HG02571 (cell line): ENCODE data around the gene SLC35B1.
A peak's percentile ranks its signal among the peaks of the same experiment; 100 is the strongest.

Experiments used
- ATAC-seq: cut with Tn5 transposase; IDR thresholded peaks from one replicate; pipeline ENCODE4 v1.9.1; 2021; ENCODE audit warnings: mild to moderate bottlenecking, moderate library complexity; ENCODE audit not compliant: unreplicated experiment

SLC35B1 gene

DNA sequence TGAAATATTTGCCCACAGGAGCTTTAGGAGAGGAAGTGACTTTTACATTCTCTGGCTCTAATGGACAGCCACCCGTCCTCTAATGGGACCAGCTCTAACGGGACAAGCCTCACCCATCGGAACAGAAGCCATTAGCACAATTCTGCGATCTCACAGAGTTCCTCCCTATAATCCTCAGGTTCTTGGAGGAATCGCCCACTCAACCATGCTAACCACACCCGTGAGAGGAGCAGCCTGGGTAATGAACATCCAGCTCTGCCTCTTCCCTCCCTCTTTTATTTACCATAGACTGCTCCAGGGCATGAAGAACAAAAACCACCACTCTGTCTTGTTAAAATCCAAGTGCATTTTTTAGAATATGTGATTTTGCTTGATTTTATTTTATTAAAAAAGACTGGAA is 6.8 kb downstream of the SLC35B1 start:
- ATAC-seq: no peak

DNA sequence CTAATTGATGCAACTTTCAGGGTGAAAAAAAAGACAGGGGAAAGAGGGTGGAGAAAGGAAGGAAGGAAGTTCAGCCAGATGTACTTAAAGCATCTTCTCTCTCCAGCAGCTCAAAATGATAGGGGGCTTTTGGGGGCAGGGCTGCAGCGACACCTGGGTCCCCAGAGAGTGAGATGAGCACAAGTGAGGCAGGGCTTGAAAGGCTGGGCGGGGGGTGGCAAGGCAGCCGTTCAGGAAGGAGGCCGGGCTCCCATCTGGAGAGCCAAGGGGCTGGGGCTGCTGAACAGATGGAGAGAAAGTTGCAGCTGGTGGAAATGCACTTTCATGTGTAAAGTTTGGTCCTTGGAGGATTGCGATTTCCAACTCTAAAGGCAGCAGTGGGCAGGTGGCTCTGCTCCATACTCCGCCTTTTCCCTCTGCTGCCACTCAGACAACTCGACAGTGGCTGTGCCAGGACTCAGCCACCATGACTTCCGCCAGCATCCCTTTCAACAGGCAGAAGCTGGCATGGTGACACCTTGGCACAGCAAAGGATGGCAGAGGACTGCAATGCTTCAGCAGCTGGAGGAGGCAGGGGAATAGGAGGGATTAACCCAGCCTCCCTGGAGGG is 7.7 kb downstream of the SLC35B1 start:
- ATAC-seq: no peak

DNA sequence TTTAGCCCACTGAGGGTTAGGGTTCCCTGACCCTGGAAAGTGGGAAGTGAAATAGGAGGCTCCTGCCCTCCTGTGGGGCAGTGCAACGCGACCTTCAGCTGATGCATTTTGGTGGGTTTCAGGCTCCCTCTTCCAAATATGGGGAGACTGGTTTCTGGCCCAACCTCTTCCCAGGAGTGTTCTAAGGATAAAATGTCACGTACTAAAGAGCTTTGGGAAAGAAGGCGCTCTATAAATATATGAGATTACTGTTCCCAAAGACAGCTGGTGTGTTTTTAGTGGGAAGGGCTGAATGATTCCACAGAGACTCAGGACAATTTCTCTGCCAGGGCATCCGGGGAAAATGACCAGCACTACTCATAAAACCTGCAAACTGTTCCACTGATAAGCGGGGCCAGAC is 9.8 kb downstream of the SLC35B1 start:
- no peak for ATAC-seq

DNA sequence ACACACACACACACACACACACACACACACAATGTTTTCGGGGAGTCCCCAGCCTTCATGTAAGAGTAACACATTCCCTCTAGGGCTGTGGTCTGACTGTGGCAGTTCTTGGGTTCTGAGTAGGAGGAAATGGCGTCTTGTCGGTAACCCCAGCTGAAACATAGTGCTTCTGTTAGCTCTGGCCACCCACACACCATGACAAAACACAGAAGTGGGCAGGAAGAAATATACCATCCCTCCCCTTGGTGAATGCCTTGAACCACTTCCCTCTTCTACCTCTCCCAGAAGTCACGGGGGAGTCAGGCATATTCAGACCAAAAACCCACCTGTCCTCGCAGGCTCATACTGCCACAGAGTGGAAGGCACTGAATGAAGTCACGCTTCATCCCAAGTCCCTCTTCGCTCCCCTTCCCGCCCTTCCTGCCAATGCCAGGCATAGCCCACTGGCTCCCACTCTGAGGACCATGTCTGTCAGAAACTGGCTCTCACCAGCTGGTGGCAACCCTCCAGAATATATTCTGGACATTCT is 11.5 kb downstream of the SLC35B1 start:
- no peak for ATAC-seq

DNA sequence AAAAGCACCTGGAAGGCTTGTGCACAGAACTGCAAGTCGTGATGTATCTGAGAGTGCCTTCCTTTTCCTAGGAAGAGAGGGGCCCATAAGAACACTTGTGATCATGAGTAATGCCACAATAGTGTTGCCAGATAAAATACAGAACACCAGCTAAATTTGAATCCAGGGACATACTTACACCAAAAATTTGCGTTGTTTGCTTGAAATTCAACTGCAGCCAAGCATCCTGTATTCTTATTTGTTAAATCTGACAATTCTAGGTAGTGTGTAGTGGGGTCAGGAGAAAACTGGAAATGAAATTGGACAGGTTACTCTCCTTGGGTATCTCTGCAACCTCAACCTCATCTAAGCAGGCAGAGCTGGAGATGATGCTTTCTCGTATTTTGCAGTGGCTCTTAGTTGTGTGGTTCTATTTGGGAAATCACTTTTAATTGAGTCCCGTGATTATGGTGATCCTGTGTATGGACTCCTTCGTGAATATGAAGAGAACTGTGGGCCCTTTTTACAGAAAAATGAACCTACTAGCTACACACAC is 12.0 kb downstream of the SLC35B1 start:
- no peak for ATAC-seq

- ATAC-seq: no peak
These were observed 12.7 kb downstream of the SLC35B1 start for GRCh38 chr17:49694847-49695697.

GRCh38 chr17:49692751-49693150 is 15.0 kb downstream of the SLC35B1 start:
- ATAC-seq: no peak

GRCh38 chr17:49691677-49692191 is 16.0 kb downstream of the SLC35B1 start:
- ATAC-seq: no peak

DNA sequence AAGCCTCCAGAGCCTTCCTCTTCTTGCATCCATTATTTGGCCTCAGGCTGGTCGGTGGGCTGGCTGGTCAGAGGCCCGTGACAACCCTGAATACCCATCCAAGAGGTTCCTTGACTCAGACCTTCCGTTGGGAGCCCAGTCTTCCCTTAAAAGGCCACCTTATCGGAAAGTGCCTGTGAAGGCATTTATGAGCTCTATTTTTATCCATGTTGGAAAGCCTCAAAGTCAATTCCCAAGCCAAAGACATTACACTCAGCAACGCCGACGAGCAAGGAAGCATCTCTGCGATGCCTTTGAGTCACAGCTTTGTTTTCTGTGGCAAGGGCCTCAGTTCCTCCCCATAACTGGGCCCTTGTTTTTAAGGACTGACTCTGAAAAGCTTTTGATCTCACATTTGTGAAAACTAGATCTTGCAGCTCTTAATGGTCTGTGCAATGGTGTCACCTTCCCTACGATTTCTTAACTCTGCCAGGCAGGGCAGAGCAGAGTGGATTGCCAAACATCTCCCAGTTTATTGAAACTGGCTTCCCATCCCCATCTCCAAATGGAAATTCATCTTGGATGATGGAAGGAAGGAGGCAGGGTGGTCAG is 16.6 kb downstream of the SLC35B1 start:
- ATAC-seq: no peak

DNA sequence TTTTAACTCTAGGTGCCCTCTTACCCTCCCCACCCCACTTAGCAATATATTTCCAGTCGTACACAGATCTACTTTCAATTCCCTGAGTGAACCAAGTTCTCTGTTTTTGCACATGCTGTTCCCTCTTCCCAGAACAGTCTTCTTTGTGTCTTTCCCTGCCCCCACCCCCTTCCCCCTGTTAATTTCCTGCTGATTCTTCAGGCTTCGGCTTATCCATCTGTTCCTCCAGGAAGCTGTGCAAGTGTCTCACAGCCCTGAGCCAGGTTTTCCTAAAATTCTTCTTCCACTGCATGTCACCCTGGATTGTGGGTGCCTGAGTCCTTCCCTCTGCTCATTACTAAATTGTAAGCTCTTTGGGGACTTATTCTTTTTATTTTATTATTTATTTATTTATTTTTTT is 17.5 kb downstream of the SLC35B1 start:
- no peak for ATAC-seq

DNA sequence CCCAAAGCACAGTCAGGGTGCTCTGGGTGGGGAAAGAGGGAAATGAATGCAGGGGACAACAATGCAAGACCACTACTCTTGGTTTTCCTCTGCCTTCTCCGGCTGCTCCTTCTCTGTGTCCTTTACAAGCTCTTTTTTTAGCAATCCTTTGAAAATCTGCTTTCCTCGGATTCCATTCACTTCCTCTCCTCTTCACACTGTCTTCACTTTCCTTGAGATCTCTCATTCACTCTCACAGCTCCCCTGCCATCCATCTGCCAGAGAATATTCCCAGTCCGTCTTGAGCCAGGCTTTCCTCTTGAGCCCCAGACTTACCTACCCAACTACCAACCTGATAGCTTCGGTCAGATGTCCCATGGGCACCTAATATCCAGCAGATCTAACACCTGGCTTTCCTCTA is 18.9 kb downstream of the SLC35B1 start:
- ATAC-seq: no peak

GRCh38 chr17:49687878-49688491 is 19.8 kb downstream of the SLC35B1 start:
- no peak for ATAC-seq

GRCh38 chr17:49681106-49681979 is 26.4 kb downstream of the SLC35B1 start:
- ATAC-seq: no peak

DNA sequence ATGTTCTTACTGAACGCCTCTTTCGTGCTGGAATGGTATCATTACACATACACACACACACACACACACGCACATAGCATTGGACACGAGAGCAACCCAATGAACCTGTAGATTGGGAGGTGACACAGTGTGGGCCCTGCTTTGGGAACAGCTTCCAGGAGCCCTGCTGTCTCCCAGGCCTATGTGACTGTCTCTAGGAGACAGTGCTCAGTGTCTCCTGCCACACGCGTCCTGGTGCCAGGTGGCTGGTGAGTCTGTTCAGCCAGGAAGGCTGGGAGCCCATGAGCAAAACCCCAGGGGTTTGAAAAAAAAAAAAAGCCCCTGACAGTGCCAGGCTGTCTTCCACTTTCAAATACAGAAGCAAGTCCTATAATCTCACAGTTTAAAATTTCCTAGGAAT is 27.4 kb downstream of the SLC35B1 start:
- no peak for ATAC-seq

- peak; percentile 78 for ATAC-seq
These were observed 29.6 kb downstream of the SLC35B1 start, which contains the start of gene SPOP for GRCh38 chr17:49677933-49678847. TSS of gene SPOP (minus strand) at chr17:49678097. CDS start at chr17:49622810, 55,287 bp downstream.

- peak; percentile 52 for ATAC-seq
These were observed 30.4 kb downstream of the SLC35B1 start for GRCh38 chr17:49677134-49677932.

- ATAC-seq: peak; percentile 47
These were observed 31.4 kb downstream of the SLC35B1 start for GRCh38 chr17:49676276-49676868.

DNA sequence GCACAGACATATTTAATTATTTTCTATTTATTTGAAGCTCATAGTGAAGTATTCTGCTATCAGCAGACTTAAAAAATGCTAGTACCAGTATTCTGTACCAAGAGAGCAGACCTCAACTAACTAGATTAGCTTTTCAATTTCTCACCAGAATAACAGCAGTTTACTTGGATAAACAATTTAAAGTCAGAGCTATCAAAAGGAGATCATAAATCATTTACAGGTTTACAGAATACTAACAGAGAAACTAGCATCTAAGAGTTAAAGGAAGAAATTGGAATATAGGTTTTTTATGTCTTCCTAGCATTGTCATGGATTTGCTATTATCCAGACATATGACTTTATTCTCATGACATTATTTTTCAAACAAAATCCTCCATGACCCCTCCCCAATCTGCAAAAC is 33.3 kb downstream of the SLC35B1 start:
- ATAC-seq: no peak
